Fibroblast of lung (primary cell): ENCODE measurements around the gene U2AF2. TPM values are rescaled to one million over a fixed set of nuclear protein-coding genes. Genes with fewer than 3 reads are reported as not detected.

Experiments
- DNase-seq, 2 donors: peaks; one replicate each; pipeline versions ENCODE4 v3.0.0 to v3.0.0-alpha.2; 2010; ENCODE audit warnings: low read depth in 2 of 2
- H2AFZ ChIP-seq: 2 replicates; pipeline ENCODE4 v1.5.1; 2012; ENCODE audit warnings: low read length, control low read depth, inconsistent platforms
- H3K27ac ChIP-seq: 2 replicates; pipeline ENCODE4 v1.5.1; 2011; ENCODE audit warnings: low read length, control low read depth; ENCODE audit not compliant: insufficient read depth
- H3K27me3 ChIP-seq: 2 replicates; pipeline ENCODE4 v1.5.1; 2011; ENCODE audit warnings: mild to moderate bottlenecking, low read length; ENCODE audit not compliant: control insufficient read depth, insufficient read depth
- H3K36me3 ChIP-seq: 2 replicates; pipeline ENCODE4 v1.5.1; 2011; ENCODE audit warnings: low read length; ENCODE audit not compliant: control insufficient read depth, insufficient read depth
- H3K4me1 ChIP-seq: 2 replicates; pipeline ENCODE4 v1.5.1; 2011; ENCODE audit warnings: low read length; ENCODE audit not compliant: control insufficient read depth, insufficient read depth; ENCODE audit errors: extremely low read depth
- H3K4me2 ChIP-seq: 2 replicates; pipeline ENCODE4 v1.5.1; 2011; ENCODE audit warnings: low read length, control low read depth; ENCODE audit not compliant: insufficient read depth; ENCODE audit errors: extremely low read depth
- H3K4me3 ChIP-seq, 4 experiments: fragments of 200-600 bp in 1 of 4; sonication (generic) in 1 of 4; replicated peaks in 1 of 4; 2 replicates each; pipeline ENCODE4 v1.5.1; 2011 to 2016; ENCODE audit warnings: low read length in 4 of 4, low read depth in 3 of 4, mild to moderate bottlenecking in 3 of 4, control low read depth in 2 of 4, inconsistent platforms in 1 of 4, mixed read lengths in 1 of 4; ENCODE audit not compliant: insufficient read depth in 1 of 4; ENCODE audit errors: control extremely low read depth in 1 of 4
- H3K79me2 ChIP-seq: 2 replicates; pipeline ENCODE4 v1.5.1; 2012; ENCODE audit warnings: mild to moderate bottlenecking, low read length, inconsistent platforms; ENCODE audit not compliant: control insufficient read depth, insufficient read depth
- H3K9ac ChIP-seq: 2 replicates; pipeline ENCODE4 v1.5.1; 2011; ENCODE audit warnings: mild to moderate bottlenecking, low read length, control low read depth; ENCODE audit not compliant: insufficient read depth
- H3K9me3 ChIP-seq: 2 replicates; pipeline ENCODE4 v1.5.1; 2012; ENCODE audit warnings: low read depth, low read length; ENCODE audit not compliant: control insufficient read depth, insufficient read depth
- H4K20me1 ChIP-seq: 2 replicates; pipeline ENCODE4 v1.5.1; 2011; ENCODE audit warnings: low read length; ENCODE audit not compliant: control insufficient read depth, insufficient read depth; ENCODE audit errors: extremely low read depth
- EZH2 ChIP-seq: IDR thresholded peaks from 2 replicates; pipeline ENCODE4 v1.5.1; 2012; ENCODE audit warnings: low read length, control low read depth, mild to moderate bottlenecking; ENCODE audit errors: missing control alignments
- polyA minus RNA-seq: library from RNA; depleted of rRNA, polyadenylated mRNA; stranded (reverse); fragments of >200 nt; gene quantifications from 2 replicates; pipeline ENCODE4 v1.2.3, GENCODE V29; 2011; ENCODE audit warnings: low replicate concordance
- polyA plus RNA-seq, 2 donors: library from polyadenylated mRNA; depleted of rRNA in 1 of 2; stranded (reverse) in 1 of 2; unstranded in 1 of 2; fragments of >200 nt; gene quantifications; 2 replicates each; pipeline ENCODE4 v1.2.1, GENCODE V29; 2011 to 2012; ENCODE audit warnings: missing spikeins in 1 of 2
- total RNA-seq: library from RNA; depleted of rRNA; stranded (reverse); fragments of >200 nt; gene quantifications from 2 replicates; pipeline ENCODE4 v1.2.1, GENCODE V29; 2014
- TF ChIP-seq, protein P1 (sequence below), 2 donors: IDR thresholded peaks in 1 of 2; conservative IDR thresholded peaks in 1 of 2; 1 replicate in 1 of 2; 2 replicates in 1 of 2; pipeline ENCODE4 v1.5.1; 2011 to 2012; ENCODE audit warnings: low read length in 2 of 2, control low read depth in 1 of 2, inconsistent platforms in 1 of 2, low read depth in 1 of 2, mild to moderate bottlenecking in 1 of 2

Gene U2AF2
- total RNA-seq = 66.8 and 84.1 TPM in 2 replicates
- polyA plus RNA-seq = 53.5 and 93.3 TPM in 2 replicates
- polyA plus RNA-seq (2012) = 114 and 197 TPM in 2 replicates
- 121 and 206 TPM in 2 replicates for polyA minus RNA-seq

DNA sequence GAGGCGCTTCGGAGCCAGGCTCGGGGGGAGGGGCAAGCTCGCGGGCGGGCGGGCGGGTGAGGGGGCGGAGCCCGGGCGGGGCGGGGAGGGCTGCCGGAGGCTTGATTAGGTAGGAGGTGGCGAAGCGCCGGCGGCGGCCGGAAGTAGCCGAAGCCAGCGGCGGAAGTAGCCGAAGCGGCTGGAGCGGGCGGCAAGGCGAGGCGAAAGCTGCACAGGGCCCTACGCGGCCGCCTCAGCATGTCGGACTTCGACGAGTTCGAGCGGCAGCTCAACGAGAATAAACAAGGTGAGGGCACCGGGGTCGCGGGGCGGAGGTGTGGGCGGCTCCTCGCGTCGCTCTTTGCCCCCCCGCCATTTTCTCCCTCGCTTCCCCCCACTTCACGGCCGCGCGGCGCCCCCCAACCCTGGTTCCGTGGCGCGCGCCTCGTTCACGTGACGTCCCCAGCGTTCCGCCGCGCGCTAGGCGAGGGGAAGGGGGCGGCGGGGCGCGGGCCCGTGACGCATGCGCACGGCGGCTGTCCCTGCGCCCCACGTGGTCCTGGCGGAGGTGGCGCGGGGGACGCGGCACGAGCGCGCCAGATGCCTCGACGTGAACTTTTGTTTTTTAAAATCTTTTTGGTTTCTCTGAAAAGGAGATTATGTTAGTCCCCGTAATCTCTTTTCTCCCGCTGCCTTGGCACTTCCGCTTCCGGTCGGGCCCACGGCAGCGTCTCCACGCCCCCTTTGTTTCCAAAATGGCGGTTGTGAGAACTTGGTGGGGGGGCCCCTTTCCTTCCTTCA is at the start of gene U2AF2:
U2AF2 (plus strand) TSS at position 168 of the 780 bp plus-strand sequence; CDS start at position 238, 70 bp downstream.
- Histone ChIP-seq H2AFZ (peak within 1 kb of the TSS; percentile 98), H3K4me1 (peaks cover 14% of the 10 kb centered on the region), H3K4me2 (peak within 1 kb of the TSS; percentile 97), H3K36me3 (peaks cover 13% of the 10 kb centered on the region), H3K4me3 (peak within 1 kb of the TSS; percentile 73 to 99 (median 94)), H3K27ac (peak within 1 kb of the TSS; percentile 100), H3K9ac (peak within 1 kb of the TSS; percentile 100), H3K27me3 (no peaks in the 10 kb centered on the region), H4K20me1 (no peaks in the 10 kb centered on the region), H3K79me2 (peaks cover 50% of the 10 kb centered on the region), H3K9me3 (no peaks in the 10 kb centered on the region)
- no peak for TF ChIP-seq EZH2
- TF ChIP-seq, protein P1, sequence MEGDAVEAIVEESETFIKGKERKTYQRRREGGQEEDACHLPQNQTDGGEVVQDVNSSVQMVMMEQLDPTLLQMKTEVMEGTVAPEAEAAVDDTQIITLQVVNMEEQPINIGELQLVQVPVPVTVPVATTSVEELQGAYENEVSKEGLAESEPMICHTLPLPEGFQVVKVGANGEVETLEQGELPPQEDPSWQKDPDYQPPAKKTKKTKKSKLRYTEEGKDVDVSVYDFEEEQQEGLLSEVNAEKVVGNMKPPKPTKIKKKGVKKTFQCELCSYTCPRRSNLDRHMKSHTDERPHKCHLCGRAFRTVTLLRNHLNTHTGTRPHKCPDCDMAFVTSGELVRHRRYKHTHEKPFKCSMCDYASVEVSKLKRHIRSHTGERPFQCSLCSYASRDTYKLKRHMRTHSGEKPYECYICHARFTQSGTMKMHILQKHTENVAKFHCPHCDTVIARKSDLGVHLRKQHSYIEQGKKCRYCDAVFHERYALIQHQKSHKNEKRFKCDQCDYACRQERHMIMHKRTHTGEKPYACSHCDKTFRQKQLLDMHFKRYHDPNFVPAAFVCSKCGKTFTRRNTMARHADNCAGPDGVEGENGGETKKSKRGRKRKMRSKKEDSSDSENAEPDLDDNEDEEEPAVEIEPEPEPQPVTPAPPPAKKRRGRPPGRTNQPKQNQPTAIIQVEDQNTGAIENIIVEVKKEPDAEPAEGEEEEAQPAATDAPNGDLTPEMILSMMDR (conservative IDR thresholded peaks at IDR 0.05 in 1 of 2, IDR thresholded peaks at IDR 0.05 in 1 of 2; ENCODE audit: low read depth in 1 of 2, low read length in 2 of 2) = no peak
- DNase-seq = peak; percentile 81 to 94

DNA sequence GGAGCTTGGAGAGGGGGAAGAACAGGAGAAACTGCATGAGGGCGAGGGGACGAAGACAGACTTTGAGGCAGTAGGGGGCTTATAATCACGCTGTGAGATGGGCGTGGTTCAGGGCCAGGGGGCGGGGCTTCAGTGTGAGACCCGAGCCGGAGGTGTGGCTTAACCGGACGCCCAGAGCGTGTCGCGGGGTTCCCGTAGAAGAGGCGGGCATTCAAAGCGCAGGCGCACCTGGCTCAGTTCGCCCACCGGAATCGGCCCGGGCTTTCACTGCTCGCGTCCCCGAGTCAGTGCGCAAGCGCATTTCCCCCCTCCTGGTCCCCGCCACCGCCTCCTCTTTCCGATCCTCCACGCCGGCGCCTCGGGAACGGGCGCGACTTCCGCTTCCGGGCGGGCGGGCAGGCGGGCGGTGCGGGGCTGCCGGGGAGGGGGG is 49.6 kb upstream of the U2AF2 start:
- Histone ChIP-seq H3K79me2 (peaks cover 32% of the 10 kb centered on the region), H3K27ac (peak overlapping the region; percentile 59)
- peak; percentile 92 to 97 for DNase-seq

More for the DNA sequence above, 49.6 kb upstream of the U2AF2 start:
- H4K20me1 ChIP-seq = no peaks in the 10 kb centered on the region
- peaks cover 2% of the 10 kb centered on the region for H3K36me3 ChIP-seq
- no peak for TF ChIP-seq EZH2
- TF ChIP-seq, protein P1 (conservative IDR thresholded peaks at IDR 0.05 in 1 of 2, IDR thresholded peaks at IDR 0.05 in 1 of 2; ENCODE audit: low read depth in 1 of 2, low read length in 2 of 2) = no peak
- peak overlapping the region; percentile 12 for H2AFZ ChIP-seq
- no peaks in the 10 kb centered on the region for H3K9me3 ChIP-seq
- peak overlapping the region; percentile 40 for H3K4me2 ChIP-seq
- H3K27me3 ChIP-seq = no peaks in the 10 kb centered on the region
- peaks cover 10% of the 10 kb centered on the region for H3K4me1 ChIP-seq
- peak overlapping the region in 3 of 4 experiments; percentile 19 to 95 (median 57) for H3K4me3 ChIP-seq
- peak overlapping the region; percentile 54 for H3K9ac ChIP-seq
